Measurements from ENCODE around the gene DNAJC13.

GRCh38 chr3:132519914-132520313 is 102.6 kb downstream of the DNAJC13 start:
- TF ChIP-seq CTCF (IDR thresholded peaks at IDR 0.05) (no peak), POLR2A (IDR thresholded peaks at IDR 0.05; ENCODE audit: low read depth) (no peak), POLR2AphosphoS5 (IDR thresholded peaks at IDR 0.05) (no peak), EP300 (IDR thresholded peaks at IDR 0.05) (no peak)

Data from esophagus muscularis mucosa (tissue), 4 donors.